Astrocyte of the cerebellum (primary cell): Measurements from ENCODE around the gene PRKCE.
A peak's percentile ranks its signal among the peaks of the same experiment; 100 is the strongest.

Source experiments
- DNase-seq: peaks from one replicate; pipeline ENCODE4 v3.0.0-alpha.2; 2011; ENCODE audit warnings: low read depth
- H3K4me3 ChIP-seq: 2 replicates; pipeline ENCODE4 v1.5.1; 2011; ENCODE audit warnings: mild to moderate bottlenecking, low read depth, low read length, moderate library complexity
- CTCF ChIP-seq: IDR thresholded peaks from 2 replicates; pipeline ENCODE4 v1.5.1; 2012; ENCODE audit warnings: low read length, low read depth, moderate library complexity, mild to moderate bottlenecking; ENCODE audit errors: missing control alignments
- in situ Hi-C: cut with HindIII; loops from 2 replicates; pipeline ENCODE4 v1.10.0; 2017; ENCODE audit warnings: low sequenced_read_pairs

The PRKCE gene

GRCh38 chr2:45640576-45640975 lies 10.9 kb upstream of the PRKCE start:
- in situ Hi-C loops: loop anchor here (25.0 kb wide), 1 partner anchor 722 kb away; no protein-coding TSS in a partner anchor
- DNase-seq: no peak

GRCh38 chr2:45643095-45643494 lies 8.4 kb upstream of the PRKCE start:
- H3K4me3 ChIP-seq: peak overlapping the region; percentile 57
- DNase-seq: no peak
- no peak for TF ChIP-seq CTCF
- in situ Hi-C loops: loop anchor here (25.0 kb wide), 1 partner anchor 719 kb away; no protein-coding TSS in a partner anchor

More at GRCh38 chr2:45640576-45640975, 10.9 kb upstream of the PRKCE start:
- no peak overlapping the region for H3K4me3 ChIP-seq
- TF ChIP-seq CTCF: no peak

- no peak for DNase-seq
- in situ Hi-C loops: loop anchor here (25.0 kb wide), 1 partner anchor 718 kb away; no protein-coding TSS in a partner anchor
- peak overlapping the region; percentile 57 for H3K4me3 ChIP-seq
- TF ChIP-seq CTCF: peak; percentile 86
These were observed 7.6 kb upstream of the PRKCE start for GRCh38 chr2:45643543-45644542.

- no peak overlapping the region for H3K4me3 ChIP-seq
- in situ Hi-C loops: loop anchor here (5.0 to 25.0 kb wide), 3 partner anchors 101 to 716 kb away; no protein-coding TSS in a partner anchor
- no peak for TF ChIP-seq CTCF
- no peak for DNase-seq
These were observed 5.2 kb upstream of the PRKCE start for GRCh38 chr2:45646289-45646688.

GRCh38 chr2:45647356-45647755 lies 4.1 kb upstream of the PRKCE start:
- DNase-seq: no peak
- no peak for TF ChIP-seq CTCF
- in situ Hi-C loops: loop anchor here (5.0 to 25.0 kb wide), 3 partner anchors 100 to 715 kb away; no protein-coding TSS in a partner anchor
- no peak overlapping the region for H3K4me3 ChIP-seq

- in situ Hi-C loops: loop anchor here (5.0 to 25.0 kb wide), 3 partner anchors 99 to 714 kb away; no protein-coding TSS in a partner anchor
- no peak for DNase-seq
- TF ChIP-seq CTCF: no peak
- H3K4me3 ChIP-seq: no peak overlapping the region
These were observed 3.4 kb upstream of the PRKCE start for GRCh38 chr2:45647986-45648520.
